WTC11 (cell line): ENCODE data around the gene SHPK. TPM values are rescaled to one million over a fixed set of nuclear protein-coding genes. Genes with fewer than 3 reads are reported as not detected.

Experiments used
- ATAC-seq: fragments of 200-7000 bp; cut with Tn5 transposase; 2 replicates; pipeline ENCODE4 v1.10.0; 2021; ENCODE audit warnings: mild to moderate bottlenecking, moderate library complexity
- CTCF ChIA-PET: fragments of 300-600 bp; sonication (Branson Sonifier 250); formaldehyde crosslinking; loops from one replicate; lab custom pipeline; 2021; ENCODE audit warnings: antibody characterized with exemption; lab: Charles Lee
- POLR2A ChIA-PET: fragments of 350-600 bp; sonication (Branson Sonifier 250); formaldehyde crosslinking; loops from one replicate; lab custom pipeline; 2021; ENCODE audit warnings: antibody characterized with exemption; lab: Charles Lee
- DNase-seq: peaks from one replicate; pipeline ENCODE4 v3.0.0; 2021; ENCODE audit warnings: low spot score
- H3K27ac Mint-ChIP-seq: 2 replicates; pipeline ENCODE4 v1.8.0; 2021; ENCODE audit warnings: mixed read lengths
- H3K27me3 Mint-ChIP-seq: 2 replicates; pipeline ENCODE4 v1.8.0; 2021; ENCODE audit warnings: low read depth, mild to moderate bottlenecking, moderate library complexity, mixed read lengths
- H3K36me3 Mint-ChIP-seq: 2 replicates; pipeline ENCODE4 v1.8.0; 2021; ENCODE audit warnings: mixed read lengths
- H3K4me1 Mint-ChIP-seq: 2 replicates; pipeline ENCODE4 v1.8.0; 2022; ENCODE audit warnings: mixed read lengths
- H3K4me3 Mint-ChIP-seq: 2 replicates; pipeline ENCODE4 v1.8.0; 2021; ENCODE audit warnings: mild to moderate bottlenecking, moderate library complexity, mixed read lengths
- H3K9me3 Mint-ChIP-seq: 2 replicates; pipeline ENCODE4 v1.8.0; 2021; ENCODE audit warnings: mixed read lengths
- ATF1 ChIP-seq: sonication (generic); formaldehyde crosslinking; IDR thresholded peaks from 2 replicates; pipeline ENCODE4 v1.8.1; 2023; ENCODE audit warnings: mild to moderate bottlenecking, moderate library complexity, missing genetic modification reagents
- GRHL2 ChIP-seq: fragments of 250-450 bp; sonication (Bioruptor Pico); IDR thresholded peaks from 2 replicates; pipeline ENCODE4 v1.8.0; 2022; ENCODE audit warnings: mild to moderate bottlenecking, moderate library complexity; ENCODE audit not compliant: insufficient replicate concordance, severe bottlenecking
- JUN ChIP-seq: sonication (generic); formaldehyde crosslinking; IDR thresholded peaks from 2 replicates; pipeline ENCODE4 v1.8.0; 2023; ENCODE audit warnings: mild to moderate bottlenecking, missing genetic modification reagents
- MYBL2 ChIP-seq: sonication (generic); formaldehyde crosslinking; IDR thresholded peaks from 2 replicates; pipeline ENCODE4 v1.8.1; 2023; ENCODE audit warnings: mild to moderate bottlenecking, moderate library complexity, missing genetic modification reagents
- NFE2L1 ChIP-seq: sonication (generic); formaldehyde crosslinking; IDR thresholded peaks from 2 replicates; pipeline ENCODE4 v1.8.1; 2023; ENCODE audit warnings: missing genetic modification reagents
- RELA ChIP-seq: sonication (generic); formaldehyde crosslinking; IDR thresholded peaks from 2 replicates; pipeline ENCODE4 v1.8.1; 2022; ENCODE audit warnings: missing genetic modification reagents, mild to moderate bottlenecking, borderline replicate concordance
- SMAD4 ChIP-seq: sonication (generic); formaldehyde crosslinking; IDR thresholded peaks from 2 replicates; pipeline ENCODE4 v1.8.0; 2022; ENCODE audit warnings: mild to moderate bottlenecking, missing genetic modification reagents
- SP1 ChIP-seq: sonication (generic); formaldehyde crosslinking; conservative IDR thresholded peaks from 2 replicates; pipeline ENCODE4 v1.8.1; 2022; ENCODE audit warnings: missing genetic modification reagents
- ZNF416 ChIP-seq: fragments of 250-450 bp; sonication (Bioruptor Pico); IDR thresholded peaks from 2 replicates; pipeline ENCODE4 v1.9.0; 2021; ENCODE audit warnings: mild to moderate bottlenecking, inconsistent platforms
- total RNA-seq: library from RNA; stranded (reverse); gene quantifications from 3 replicates; pipeline ENCODE4 v1.2.3, GENCODE V29; 2021
- TF ChIP-seq, protein P1 (sequence below): sonication (generic); formaldehyde crosslinking; IDR thresholded peaks from 2 replicates; pipeline ENCODE4 v1.8.1; 2022; ENCODE audit warnings: missing genetic modification reagents, borderline replicate concordance
- TF ChIP-seq, protein P2 (sequence below): sonication (generic); formaldehyde crosslinking; conservative IDR thresholded peaks from 2 replicates; pipeline ENCODE4 v1.8.1; 2023; ENCODE audit warnings: mild to moderate bottlenecking, low read depth, missing genetic modification reagents, moderate library complexity
- TF ChIP-seq, protein P3 (sequence below): fragments of 250-450 bp; sonication (Bioruptor Pico); IDR thresholded peaks from 2 replicates; pipeline ENCODE4 v1.9.0; 2021; ENCODE audit warnings: mild to moderate bottlenecking, borderline replicate concordance
- TF ChIP-seq, protein P4 (sequence below): sonication (generic); formaldehyde crosslinking; IDR thresholded peaks from 2 replicates; pipeline ENCODE4 v1.8.1; 2022; ENCODE audit warnings: low read depth, missing genetic modification reagents, borderline replicate concordance
- TF ChIP-seq, protein P5 (sequence below): sonication (generic); formaldehyde crosslinking; IDR thresholded peaks from 2 replicates; pipeline ENCODE4 v1.8.0; 2022; ENCODE audit warnings: mild to moderate bottlenecking, missing genetic modification reagents
- TF ChIP-seq, protein P6 (sequence below): sonication (generic); formaldehyde crosslinking; IDR thresholded peaks from 2 replicates; pipeline ENCODE4 v1.8.1; 2023; ENCODE audit warnings: mild to moderate bottlenecking, missing genetic modification reagents, borderline replicate concordance
- TF ChIP-seq, protein P7 (sequence below): sonication (generic); formaldehyde crosslinking; IDR thresholded peaks from 2 replicates; pipeline ENCODE4 v1.8.0; 2022; ENCODE audit warnings: mild to moderate bottlenecking, missing genetic modification reagents

The SHPK gene
- total RNA-seq, 1 experiment from 2014 or later: 29.2 TPM

DNA sequence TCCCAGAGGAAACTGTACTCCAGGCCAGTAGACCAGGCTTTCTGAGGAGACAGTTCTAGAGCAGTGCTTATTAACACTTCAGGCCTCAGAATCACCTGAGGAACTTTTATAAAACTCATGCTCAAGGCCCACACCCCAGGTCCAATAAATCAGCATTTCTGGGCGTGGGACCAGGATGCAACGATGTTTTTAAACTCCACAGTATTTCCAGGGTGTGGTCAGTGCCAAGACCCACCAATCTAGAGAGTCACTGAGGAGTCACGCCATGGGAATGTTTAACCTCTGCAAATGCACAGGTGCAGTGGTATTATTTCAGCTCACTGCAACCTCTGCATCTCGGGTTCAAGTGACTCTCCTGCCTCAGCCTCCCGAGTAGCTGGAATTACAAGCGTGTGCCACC, 22.9 kb downstream of the SHPK start (continued):
- TF ChIP-seq GRHL2 (no peak), RELA (CRISPR knock-in tag) (no peak), JUN (no peak)
- TF ChIP-seq, protein P1, sequence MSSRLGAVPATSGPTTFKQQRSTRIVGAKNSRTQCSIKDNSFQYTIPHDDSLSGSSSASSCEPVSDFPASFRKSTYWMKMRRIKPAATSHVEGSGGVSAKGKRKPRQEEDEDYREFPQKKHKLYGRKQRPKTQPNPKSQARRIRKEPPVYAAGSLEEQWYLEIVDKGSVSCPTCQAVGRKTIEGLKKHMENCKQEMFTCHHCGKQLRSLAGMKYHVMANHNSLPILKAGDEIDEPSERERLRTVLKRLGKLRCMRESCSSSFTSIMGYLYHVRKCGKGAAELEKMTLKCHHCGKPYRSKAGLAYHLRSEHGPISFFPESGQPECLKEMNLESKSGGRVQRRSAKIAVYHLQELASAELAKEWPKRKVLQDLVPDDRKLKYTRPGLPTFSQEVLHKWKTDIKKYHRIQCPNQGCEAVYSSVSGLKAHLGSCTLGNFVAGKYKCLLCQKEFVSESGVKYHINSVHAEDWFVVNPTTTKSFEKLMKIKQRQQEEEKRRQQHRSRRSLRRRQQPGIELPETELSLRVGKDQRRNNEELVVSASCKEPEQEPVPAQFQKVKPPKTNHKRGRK: no peak

DNA sequence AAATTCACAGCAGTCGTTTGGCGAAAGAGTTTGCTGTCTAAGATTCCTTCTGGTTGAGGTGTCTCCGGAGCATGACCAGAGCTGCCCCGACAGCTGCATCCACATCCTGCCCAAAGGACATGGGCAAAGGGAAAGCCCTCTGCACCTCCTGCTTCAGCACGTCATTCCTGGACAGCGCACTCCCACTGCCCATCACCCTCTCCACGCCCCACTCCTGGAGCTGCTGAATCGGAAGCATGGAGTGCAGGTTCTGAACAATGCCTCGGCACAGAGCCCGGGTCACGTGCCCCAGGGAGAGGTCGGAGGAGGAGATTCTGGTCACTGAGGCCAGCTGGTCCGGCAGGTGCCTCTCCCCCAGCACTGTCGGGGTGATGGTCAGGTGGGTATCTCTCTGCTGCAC, 25.5 kb downstream of the SHPK start:
- no peak for DNase-seq
- Mint-ChIP-seq H3K27me3 (no peaks in the 10 kb centered on the region), H3K27ac (no peak overlapping the region; the same call in 1 of the 2 replicates), H3K4me1 (no peaks in the 10 kb centered on the region)
- CTCF ChIA-PET: no interaction called here
- POLR2A ChIA-PET: no interaction called here
- no peak for TF ChIP-seq SMAD4 (CRISPR knock-in tag)
- TF ChIP-seq NFE2L1 (CRISPR knock-in tag): no peak
- TF ChIP-seq, all 79 proteins: peak for 0
- H3K4me3 Mint-ChIP-seq: no peak overlapping the region
- no peak for ATAC-seq
- H3K9me3 Mint-ChIP-seq: no peaks in the 10 kb centered on the region
- peaks cover 51% of the 10 kb centered on the region for H3K36me3 Mint-ChIP-seq

DNA sequence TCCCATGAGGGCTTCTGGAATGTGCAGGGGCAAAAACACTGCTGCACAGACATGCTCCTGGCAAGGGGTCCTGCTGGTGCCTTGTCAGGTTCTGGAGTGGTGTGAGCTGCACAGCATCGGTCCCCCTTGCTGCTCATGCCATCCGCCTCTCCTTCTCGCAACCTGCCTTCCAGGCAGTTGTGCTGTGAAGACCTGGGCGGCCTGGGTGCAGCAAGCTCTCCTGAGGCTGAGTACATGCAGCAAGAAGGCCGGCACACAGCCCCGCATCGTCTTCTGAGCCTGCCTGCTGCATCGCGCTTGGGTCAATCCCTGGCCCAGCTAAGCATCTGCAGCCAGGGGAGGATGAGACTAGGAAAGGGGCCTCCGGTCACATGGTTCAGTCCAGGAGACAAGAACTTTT, 26.4 kb downstream of the SHPK start:
- ChIA-PET CTCF (no interaction called here), POLR2A (no interaction called here)
- no peak for ATAC-seq
- Mint-ChIP-seq H3K27me3 (no peaks in the 10 kb centered on the region; the same call in 1 of the 2 replicates), H3K9me3 (no peaks in the 10 kb centered on the region), H3K4me1 (no peaks in the 10 kb centered on the region), H3K36me3 (peaks cover 42% of the 10 kb centered on the region), H3K27ac (no peak overlapping the region), H3K4me3 (no peak overlapping the region)
- DNase-seq: no peak
- TF ChIP-seq GRHL2: no peak
- no peak for TF ChIP-seq SP1
- TF ChIP-seq, protein P2, sequence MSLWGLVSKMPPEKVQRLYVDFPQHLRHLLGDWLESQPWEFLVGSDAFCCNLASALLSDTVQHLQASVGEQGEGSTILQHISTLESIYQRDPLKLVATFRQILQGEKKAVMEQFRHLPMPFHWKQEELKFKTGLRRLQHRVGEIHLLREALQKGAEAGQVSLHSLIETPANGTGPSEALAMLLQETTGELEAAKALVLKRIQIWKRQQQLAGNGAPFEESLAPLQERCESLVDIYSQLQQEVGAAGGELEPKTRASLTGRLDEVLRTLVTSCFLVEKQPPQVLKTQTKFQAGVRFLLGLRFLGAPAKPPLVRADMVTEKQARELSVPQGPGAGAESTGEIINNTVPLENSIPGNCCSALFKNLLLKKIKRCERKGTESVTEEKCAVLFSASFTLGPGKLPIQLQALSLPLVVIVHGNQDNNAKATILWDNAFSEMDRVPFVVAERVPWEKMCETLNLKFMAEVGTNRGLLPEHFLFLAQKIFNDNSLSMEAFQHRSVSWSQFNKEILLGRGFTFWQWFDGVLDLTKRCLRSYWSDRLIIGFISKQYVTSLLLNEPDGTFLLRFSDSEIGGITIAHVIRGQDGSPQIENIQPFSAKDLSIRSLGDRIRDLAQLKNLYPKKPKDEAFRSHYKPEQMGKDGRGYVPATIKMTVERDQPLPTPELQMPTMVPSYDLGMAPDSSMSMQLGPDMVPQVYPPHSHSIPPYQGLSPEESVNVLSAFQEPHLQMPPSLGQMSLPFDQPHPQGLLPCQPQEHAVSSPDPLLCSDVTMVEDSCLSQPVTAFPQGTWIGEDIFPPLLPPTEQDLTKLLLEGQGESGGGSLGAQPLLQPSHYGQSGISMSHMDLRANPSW (CRISPR knock-in tag): no peak
- TF ChIP-seq MYBL2 (CRISPR knock-in tag): no peak
- TF ChIP-seq ATF1 (CRISPR knock-in tag): no peak
- TF ChIP-seq, protein P3, sequence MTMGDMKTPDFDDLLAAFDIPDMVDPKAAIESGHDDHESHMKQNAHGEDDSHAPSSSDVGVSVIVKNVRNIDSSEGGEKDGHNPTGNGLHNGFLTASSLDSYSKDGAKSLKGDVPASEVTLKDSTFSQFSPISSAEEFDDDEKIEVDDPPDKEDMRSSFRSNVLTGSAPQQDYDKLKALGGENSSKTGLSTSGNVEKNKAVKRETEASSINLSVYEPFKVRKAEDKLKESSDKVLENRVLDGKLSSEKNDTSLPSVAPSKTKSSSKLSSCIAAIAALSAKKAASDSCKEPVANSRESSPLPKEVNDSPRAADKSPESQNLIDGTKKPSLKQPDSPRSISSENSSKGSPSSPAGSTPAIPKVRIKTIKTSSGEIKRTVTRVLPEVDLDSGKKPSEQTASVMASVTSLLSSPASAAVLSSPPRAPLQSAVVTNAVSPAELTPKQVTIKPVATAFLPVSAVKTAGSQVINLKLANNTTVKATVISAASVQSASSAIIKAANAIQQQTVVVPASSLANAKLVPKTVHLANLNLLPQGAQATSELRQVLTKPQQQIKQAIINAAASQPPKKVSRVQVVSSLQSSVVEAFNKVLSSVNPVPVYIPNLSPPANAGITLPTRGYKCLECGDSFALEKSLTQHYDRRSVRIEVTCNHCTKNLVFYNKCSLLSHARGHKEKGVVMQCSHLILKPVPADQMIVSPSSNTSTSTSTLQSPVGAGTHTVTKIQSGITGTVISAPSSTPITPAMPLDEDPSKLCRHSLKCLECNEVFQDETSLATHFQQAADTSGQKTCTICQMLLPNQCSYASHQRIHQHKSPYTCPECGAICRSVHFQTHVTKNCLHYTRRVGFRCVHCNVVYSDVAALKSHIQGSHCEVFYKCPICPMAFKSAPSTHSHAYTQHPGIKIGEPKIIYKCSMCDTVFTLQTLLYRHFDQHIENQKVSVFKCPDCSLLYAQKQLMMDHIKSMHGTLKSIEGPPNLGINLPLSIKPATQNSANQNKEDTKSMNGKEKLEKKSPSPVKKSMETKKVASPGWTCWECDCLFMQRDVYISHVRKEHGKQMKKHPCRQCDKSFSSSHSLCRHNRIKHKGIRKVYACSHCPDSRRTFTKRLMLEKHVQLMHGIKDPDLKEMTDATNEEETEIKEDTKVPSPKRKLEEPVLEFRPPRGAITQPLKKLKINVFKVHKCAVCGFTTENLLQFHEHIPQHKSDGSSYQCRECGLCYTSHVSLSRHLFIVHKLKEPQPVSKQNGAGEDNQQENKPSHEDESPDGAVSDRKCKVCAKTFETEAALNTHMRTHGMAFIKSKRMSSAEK: no peak
- TF ChIP-seq, protein P4, sequence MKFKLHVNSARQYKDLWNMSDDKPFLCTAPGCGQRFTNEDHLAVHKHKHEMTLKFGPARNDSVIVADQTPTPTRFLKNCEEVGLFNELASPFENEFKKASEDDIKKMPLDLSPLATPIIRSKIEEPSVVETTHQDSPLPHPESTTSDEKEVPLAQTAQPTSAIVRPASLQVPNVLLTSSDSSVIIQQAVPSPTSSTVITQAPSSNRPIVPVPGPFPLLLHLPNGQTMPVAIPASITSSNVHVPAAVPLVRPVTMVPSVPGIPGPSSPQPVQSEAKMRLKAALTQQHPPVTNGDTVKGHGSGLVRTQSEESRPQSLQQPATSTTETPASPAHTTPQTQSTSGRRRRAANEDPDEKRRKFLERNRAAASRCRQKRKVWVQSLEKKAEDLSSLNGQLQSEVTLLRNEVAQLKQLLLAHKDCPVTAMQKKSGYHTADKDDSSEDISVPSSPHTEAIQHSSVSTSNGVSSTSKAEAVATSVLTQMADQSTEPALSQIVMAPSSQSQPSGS: no peak
- TF ChIP-seq, protein P5, sequence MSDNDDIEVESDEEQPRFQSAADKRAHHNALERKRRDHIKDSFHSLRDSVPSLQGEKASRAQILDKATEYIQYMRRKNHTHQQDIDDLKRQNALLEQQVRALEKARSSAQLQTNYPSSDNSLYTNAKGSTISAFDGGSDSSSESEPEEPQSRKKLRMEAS (CRISPR knock-in tag): no peak
- no peak for TF ChIP-seq ZNF416 (CRISPR knock-in tag)
- TF ChIP-seq, protein P6, sequence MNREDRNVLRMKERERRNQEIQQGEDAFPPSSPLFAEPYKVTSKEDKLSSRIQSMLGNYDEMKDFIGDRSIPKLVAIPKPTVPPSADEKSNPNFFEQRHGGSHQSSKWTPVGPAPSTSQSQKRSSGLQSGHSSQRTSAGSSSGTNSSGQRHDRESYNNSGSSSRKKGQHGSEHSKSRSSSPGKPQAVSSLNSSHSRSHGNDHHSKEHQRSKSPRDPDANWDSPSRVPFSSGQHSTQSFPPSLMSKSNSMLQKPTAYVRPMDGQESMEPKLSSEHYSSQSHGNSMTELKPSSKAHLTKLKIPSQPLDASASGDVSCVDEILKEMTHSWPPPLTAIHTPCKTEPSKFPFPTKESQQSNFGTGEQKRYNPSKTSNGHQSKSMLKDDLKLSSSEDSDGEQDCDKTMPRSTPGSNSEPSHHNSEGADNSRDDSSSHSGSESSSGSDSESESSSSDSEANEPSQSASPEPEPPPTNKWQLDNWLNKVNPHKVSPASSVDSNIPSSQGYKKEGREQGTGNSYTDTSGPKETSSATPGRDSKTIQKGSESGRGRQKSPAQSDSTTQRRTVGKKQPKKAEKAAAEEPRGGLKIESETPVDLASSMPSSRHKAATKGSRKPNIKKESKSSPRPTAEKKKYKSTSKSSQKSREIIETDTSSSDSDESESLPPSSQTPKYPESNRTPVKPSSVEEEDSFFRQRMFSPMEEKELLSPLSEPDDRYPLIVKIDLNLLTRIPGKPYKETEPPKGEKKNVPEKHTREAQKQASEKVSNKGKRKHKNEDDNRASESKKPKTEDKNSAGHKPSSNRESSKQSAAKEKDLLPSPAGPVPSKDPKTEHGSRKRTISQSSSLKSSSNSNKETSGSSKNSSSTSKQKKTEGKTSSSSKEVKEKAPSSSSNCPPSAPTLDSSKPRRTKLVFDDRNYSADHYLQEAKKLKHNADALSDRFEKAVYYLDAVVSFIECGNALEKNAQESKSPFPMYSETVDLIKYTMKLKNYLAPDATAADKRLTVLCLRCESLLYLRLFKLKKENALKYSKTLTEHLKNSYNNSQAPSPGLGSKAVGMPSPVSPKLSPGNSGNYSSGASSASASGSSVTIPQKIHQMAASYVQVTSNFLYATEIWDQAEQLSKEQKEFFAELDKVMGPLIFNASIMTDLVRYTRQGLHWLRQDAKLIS (CRISPR knock-in tag): no peak
- TF ChIP-seq, protein P7, sequence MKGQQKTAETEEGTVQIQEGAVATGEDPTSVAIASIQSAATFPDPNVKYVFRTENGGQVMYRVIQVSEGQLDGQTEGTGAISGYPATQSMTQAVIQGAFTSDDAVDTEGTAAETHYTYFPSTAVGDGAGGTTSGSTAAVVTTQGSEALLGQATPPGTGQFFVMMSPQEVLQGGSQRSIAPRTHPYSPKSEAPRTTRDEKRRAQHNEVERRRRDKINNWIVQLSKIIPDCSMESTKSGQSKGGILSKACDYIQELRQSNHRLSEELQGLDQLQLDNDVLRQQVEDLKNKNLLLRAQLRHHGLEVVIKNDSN: no peak
